HEK293 (cell line): ENCODE results near the gene TNKS2.

Experiments
- ZNF549 ChIP-seq: fragments of 450-650 bp; IDR thresholded peaks from 2 replicates; pipeline ENCODE4 v1.5.1; 2018; ENCODE audit warnings: missing biosample characterization, missing genetic modification characterization, mild to moderate bottlenecking, inconsistent platforms, moderate library complexity
- ZNF555 ChIP-seq: fragments of 450-650 bp; formaldehyde crosslinking; conservative IDR thresholded peaks from 2 replicates; pipeline ENCODE4 v1.5.1; 2017; ENCODE audit warnings: missing biosample characterization, mild to moderate bottlenecking, missing genetic modification characterization, inconsistent platforms
- ZNF660 ChIP-seq: fragments of 450-650 bp; IDR thresholded peaks from 2 replicates; pipeline ENCODE4 v1.5.1; 2018; ENCODE audit warnings: missing biosample characterization, mild to moderate bottlenecking, missing genetic modification characterization
- ZNF777 ChIP-seq: fragments of 450-650 bp; formaldehyde crosslinking; IDR thresholded peaks from 2 replicates; pipeline ENCODE4 v1.5.1; 2017; ENCODE audit warnings: missing biosample characterization, missing genetic modification characterization, borderline replicate concordance

GRCh38 chr10:91782539-91782938, 15.7 kb upstream of the TNKS2 start:
- TF ChIP-seq ZNF549 (tag by site-specific recombination): no peak
- no peak for TF ChIP-seq ZNF660 (tag by site-specific recombination)
- no peak for TF ChIP-seq ZNF555 (tag by site-specific recombination)
- no peak for TF ChIP-seq ZNF777 (tag by site-specific recombination)
